Effector memory CD4-positive, alpha-beta T cell (primary cell): ENCODE measurements around the gene CCDC80.

Source experiments
- DNase-seq, 3 donors: peaks; one replicate each; pipeline ENCODE4 v3.0.0-alpha.2; 2020
- H3K27ac ChIP-seq: 2 replicates; pipeline ENCODE4 v1.7.0; 2013; ENCODE audit warnings: mild to moderate bottlenecking, low read length, moderate library complexity; ENCODE audit not compliant: insufficient read depth, poor library complexity, severe bottlenecking
- H3K27me3 ChIP-seq: replicated peaks from 2 replicates; pipeline ENCODE4 v1.7.0; 2013; ENCODE audit warnings: mild to moderate bottlenecking, low read length; ENCODE audit not compliant: insufficient read depth, control insufficient read depth, poor library complexity, severe bottlenecking
- H3K36me3 ChIP-seq: 2 replicates; pipeline ENCODE4 v1.7.0; 2013; ENCODE audit warnings: mild to moderate bottlenecking, low read length, moderate library complexity; ENCODE audit not compliant: control insufficient read depth, insufficient read depth
- H3K4me1 ChIP-seq: 2 replicates; pipeline ENCODE4 v1.7.0; 2013; ENCODE audit warnings: low read length, mild to moderate bottlenecking; ENCODE audit not compliant: control insufficient read depth, insufficient read depth, poor library complexity, severe bottlenecking
- H3K4me3 ChIP-seq: 2 replicates; pipeline ENCODE4 v1.7.0; 2013; ENCODE audit warnings: low read length, low read depth, mild to moderate bottlenecking; ENCODE audit not compliant: insufficient read depth, poor library complexity, severe bottlenecking
- H3K9me3 ChIP-seq: 2 replicates; pipeline ENCODE4 v1.7.0; 2013; ENCODE audit warnings: mild to moderate bottlenecking, low read length, moderate library complexity; ENCODE audit not compliant: control insufficient read depth

CCDC80 gene

GRCh38 chr3:112647122-112647521, 6.2 kb upstream of the CCDC80 start:
- Histone ChIP-seq H3K36me3 (no peaks in the 10 kb centered on the region), H3K4me1 (no peaks in the 10 kb centered on the region), H3K27ac (no peak overlapping the region), H3K4me3 (no peak overlapping the region), H3K27me3 (no peaks in the 10 kb centered on the region), H3K9me3 (no peaks in the 10 kb centered on the region)
- no peak for DNase-seq

- no peaks in the 10 kb centered on the region for H3K27me3 ChIP-seq
- H3K36me3 ChIP-seq = no peaks in the 10 kb centered on the region
- H3K4me3 ChIP-seq = no peak overlapping the region
- no peaks in the 10 kb centered on the region for H3K4me1 ChIP-seq
- H3K9me3 ChIP-seq = no peaks in the 10 kb centered on the region
- H3K27ac ChIP-seq = no peak overlapping the region
- no peak for DNase-seq
Measured at GRCh38 chr3:112646623-112647022, 5.7 kb upstream of the CCDC80 start.

- H3K27me3 ChIP-seq = peaks cover 2% of the 10 kb centered on the region
- H3K9me3 ChIP-seq = no peaks in the 10 kb centered on the region
- H3K27ac ChIP-seq = no peak overlapping the region
- no peak for DNase-seq
- no peaks in the 10 kb centered on the region for H3K4me1 ChIP-seq
- no peaks in the 10 kb centered on the region for H3K36me3 ChIP-seq
- no peak overlapping the region for H3K4me3 ChIP-seq
Measured at GRCh38 chr3:112644453-112644852, 3.5 kb upstream of the CCDC80 start.

DNA sequence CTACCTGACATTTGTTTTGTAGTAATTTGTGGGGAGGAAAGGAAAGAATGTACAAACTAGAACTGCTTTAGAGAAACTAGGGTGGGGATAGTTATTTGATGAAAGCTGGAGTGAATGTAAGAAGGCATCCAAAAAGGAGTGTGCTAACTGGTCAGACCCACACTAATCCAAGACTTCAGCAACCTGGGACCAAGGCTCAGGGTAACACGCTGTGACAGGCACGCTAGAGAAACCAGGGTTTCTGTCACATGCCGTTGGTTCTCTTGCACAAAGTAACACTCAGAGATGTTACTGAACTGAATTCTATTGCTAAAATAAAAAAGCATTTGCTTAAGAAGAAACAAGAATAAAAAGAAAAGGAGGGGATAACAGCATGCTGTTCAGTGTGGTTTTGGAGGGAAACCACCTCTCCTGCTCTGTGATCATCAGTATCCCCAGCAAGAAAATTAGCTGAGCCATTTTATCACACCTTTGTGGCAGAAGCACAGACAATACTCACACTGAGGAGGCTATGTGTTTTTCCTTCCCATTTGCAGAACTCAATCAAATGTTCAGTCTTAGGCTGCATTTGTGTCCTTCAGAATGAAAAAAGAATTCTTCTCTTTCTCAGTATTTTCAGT, 2.8 kb upstream of the CCDC80 start:
- Histone ChIP-seq H3K27ac (no peak overlapping the region), H3K4me3 (no peak overlapping the region), H3K9me3 (no peaks in the 10 kb centered on the region), H3K27me3 (peaks cover 2% of the 10 kb centered on the region), H3K4me1 (no peaks in the 10 kb centered on the region), H3K36me3 (no peaks in the 10 kb centered on the region)
- no peak for DNase-seq

DNA sequence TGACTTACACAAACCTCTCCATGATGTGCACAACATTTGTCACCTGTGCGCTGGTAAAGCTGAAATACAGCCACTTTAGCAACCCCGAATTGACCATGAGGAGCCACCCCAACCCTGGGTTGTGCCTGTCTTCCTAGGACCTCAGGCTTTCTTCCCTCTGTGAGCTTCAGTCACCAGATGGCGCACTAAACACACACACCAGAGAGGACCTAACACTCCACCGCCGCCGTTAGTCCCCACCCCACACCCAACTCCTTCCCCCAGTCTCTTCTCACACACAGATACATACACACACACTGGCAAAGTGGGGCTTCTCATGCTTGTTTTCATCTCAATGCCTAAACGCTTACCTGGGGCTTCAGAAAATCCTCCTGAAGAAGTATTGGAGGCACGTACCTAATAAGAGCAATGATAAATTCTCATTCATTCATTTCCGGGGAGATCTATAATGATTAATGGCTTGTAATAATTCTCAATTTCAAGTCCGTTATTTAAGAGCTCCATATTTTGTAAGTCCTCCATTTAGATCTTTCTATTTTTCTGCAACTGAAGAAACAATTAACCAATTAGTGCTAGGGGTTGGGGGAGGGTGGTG, 2.1 kb upstream of the CCDC80 start:
- Histone ChIP-seq H3K27ac (no peak overlapping the region), H3K27me3 (peaks cover 2% of the 10 kb centered on the region), H3K4me3 (peak overlapping the region; percentile 9), H3K9me3 (no peaks in the 10 kb centered on the region), H3K36me3 (no peaks in the 10 kb centered on the region), H3K4me1 (no peaks in the 10 kb centered on the region)
- peak; percentile 59 to 69 (median 61) for DNase-seq

DNA sequence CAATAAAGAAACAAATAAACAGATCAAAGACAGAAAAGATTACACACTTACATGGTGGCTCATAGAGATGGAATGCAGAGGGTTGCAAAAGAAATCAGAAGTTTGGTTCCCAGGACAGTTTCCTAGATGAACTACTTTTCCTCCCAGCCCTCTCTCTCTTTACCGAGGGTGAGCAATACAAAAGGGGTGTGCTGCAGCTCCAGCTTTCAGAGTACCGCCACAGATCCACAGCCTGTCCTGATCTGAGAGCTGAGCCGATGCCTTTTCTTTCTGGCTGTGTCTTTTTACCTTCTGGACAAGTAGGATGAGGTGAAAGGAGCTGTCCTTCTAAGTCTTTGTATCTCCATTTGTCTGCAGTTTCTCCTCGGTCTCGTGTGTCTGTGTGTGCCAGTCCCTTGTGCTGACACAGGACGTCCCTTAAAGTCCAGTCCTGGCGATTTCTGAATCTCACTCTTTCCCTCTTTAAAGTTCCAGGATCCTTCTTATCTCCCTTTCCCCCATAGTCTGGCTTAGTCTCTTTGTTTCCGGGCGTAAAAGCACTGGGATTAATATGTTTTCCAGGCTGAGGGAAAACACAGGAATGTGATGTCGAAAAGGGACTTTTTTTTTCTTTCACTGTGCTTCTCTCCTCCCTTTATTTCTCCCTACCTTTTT, 540 bp downstream of the CCDC80 start:
- Histone ChIP-seq H3K4me1 (no peaks in the 10 kb centered on the region), H3K36me3 (no peaks in the 10 kb centered on the region), H3K4me3 (no peak overlapping the region), H3K27ac (no peak overlapping the region), H3K9me3 (no peaks in the 10 kb centered on the region), H3K27me3 (peaks cover 2% of the 10 kb centered on the region)
- DNase-seq = no peak

- Histone ChIP-seq H3K9me3 (no peaks in the 10 kb centered on the region), H3K27me3 (peaks cover 2% of the 10 kb centered on the region), H3K4me1 (no peaks in the 10 kb centered on the region), H3K27ac (no peak overlapping the region), H3K4me3 (no peak overlapping the region), H3K36me3 (no peaks in the 10 kb centered on the region)
- DNase-seq = no peak
Measured at GRCh38 chr3:112639455-112640225, 1.3 kb downstream of the CCDC80 start.

DNA sequence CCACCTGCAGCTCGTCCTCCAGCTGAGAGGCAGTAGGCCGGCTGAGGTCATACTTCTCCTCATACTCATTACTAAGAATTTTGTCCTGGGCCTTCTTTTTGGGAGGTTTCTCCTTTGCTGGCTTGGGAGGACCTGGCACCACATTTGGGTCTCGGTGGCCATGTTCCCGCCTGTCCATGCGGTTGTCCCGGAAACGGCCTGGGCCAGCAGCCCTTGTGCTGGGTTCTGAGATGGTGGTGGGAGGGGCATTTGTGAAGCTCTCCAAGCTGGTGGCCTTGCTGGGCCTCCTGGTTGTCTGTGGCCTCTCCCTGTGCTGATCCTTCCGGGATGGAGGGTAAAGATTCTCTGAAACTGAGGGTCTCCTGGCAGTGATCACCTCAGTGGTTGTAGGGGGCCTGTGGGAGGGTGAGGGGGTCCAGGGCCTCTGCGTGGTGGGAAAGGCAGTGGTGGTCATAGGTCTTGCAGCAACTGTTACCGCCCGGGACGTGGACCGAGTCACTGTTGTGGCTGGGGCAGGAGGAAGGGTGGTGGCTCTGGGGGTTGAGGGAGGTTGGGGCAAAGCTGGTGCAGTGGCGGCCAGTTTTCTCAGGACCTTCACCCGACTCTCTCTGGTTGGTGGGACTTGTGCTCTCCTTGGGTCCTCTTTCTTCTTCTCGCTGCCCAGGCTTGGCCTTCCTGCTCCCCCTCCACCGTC, 2.5 kb downstream of the CCDC80 start:
- no peak overlapping the region for H3K4me3 ChIP-seq
- H3K36me3 ChIP-seq = no peaks in the 10 kb centered on the region
- H3K27me3 ChIP-seq = peaks cover 2% of the 10 kb centered on the region
- no peak overlapping the region for H3K27ac ChIP-seq
- no peaks in the 10 kb centered on the region for H3K9me3 ChIP-seq
- DNase-seq = no peak
- H3K4me1 ChIP-seq = no peaks in the 10 kb centered on the region

DNA sequence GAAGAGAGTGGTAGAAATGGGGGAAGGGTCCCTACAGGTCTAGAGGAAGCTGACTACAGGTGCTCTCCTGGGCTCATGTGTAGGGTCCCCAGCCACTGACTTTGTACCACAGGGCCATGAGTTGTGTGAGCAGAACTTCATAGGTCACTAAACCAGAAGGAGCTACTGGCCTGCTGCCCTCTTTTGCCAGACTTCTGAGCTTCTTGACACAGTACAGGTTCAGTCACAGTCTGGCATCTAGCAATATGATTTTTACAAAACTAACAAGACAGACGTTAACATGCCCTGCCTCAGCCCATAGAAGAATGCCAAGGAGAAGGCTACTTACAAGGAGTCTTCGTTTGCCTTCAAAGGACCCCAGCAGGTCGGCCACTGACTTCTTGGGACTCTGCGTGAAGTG, 3.2 kb downstream of the CCDC80 start:
- no peak for DNase-seq
- Histone ChIP-seq H3K27ac (no peak overlapping the region), H3K4me3 (no peak overlapping the region), H3K27me3 (peaks cover 2% of the 10 kb centered on the region), H3K36me3 (no peaks in the 10 kb centered on the region), H3K4me1 (no peaks in the 10 kb centered on the region), H3K9me3 (no peaks in the 10 kb centered on the region)
